Measurements from ENCODE around the gene PROZ. TPM values are rescaled to one million over a fixed set of nuclear protein-coding genes. Genes with fewer than 3 reads are reported as not detected.
A peak's percentile ranks its signal among the peaks of the same experiment; 100 is the strongest.

The PROZ gene
- total and polyA plus RNA-seq, 2 of the 13 experiments (the other 11 are each of a cell fraction or from before 2014, with no cell fraction given): 5.6 to 22.5 TPM

- TF ChIP-seq TAF15 (IDR thresholded peaks at IDR 0.05; ENCODE audit: low read depth, low read length, poor library complexity, severe bottlenecking) (no peak), GABPB1 (CRISPR knock-in tag; IDR thresholded peaks at IDR 0.05) (peak; percentile 25; the same call in 1 of the 2 replicates), ZZZ3 (CRISPR knock-in tag; IDR thresholded peaks at IDR 0.05; ENCODE audit: borderline replicate concordance) (no peak), MEIS2 (CRISPR knock-in tag; IDR thresholded peaks at IDR 0.05) (peak; percentile 70), ZNF121 (CRISPR knock-in tag; IDR thresholded peaks at IDR 0.05) (peak; percentile 54; the same call in 1 of the 2 replicates), KAT2B (IDR thresholded peaks at IDR 0.05; ENCODE audit: borderline replicate concordance, low read depth, low read length) (no peak), RBM22 (optimal IDR thresholded peaks at IDR 0.05; ENCODE audit: low read length) (no peak), ZNF460 (CRISPR knock-in tag; IDR thresholded peaks at IDR 0.05; ENCODE audit: borderline replicate concordance) (no peak), HNF4G (IDR thresholded peaks at IDR 0.05; ENCODE audit: borderline replicate concordance, low read depth, low read length) (peak; percentile 29), HNF4G (CRISPR knock-in tag; IDR thresholded peaks at IDR 0.05; ENCODE audit: borderline replicate concordance, low read depth) (peak; percentile 42; the same call in 1 of the 2 replicates), ZNF180 (CRISPR knock-in tag; IDR thresholded peaks at IDR 0.05; ENCODE audit: borderline replicate concordance, low read depth) (no peak), ZNF562 (CRISPR knock-in tag; IDR thresholded peaks at IDR 0.05; ENCODE audit: borderline replicate concordance) (no peak), CREM (IDR thresholded peaks at IDR 0.05) (peak; percentile 50; the same call in 1 of the 2 replicates), CREM (CRISPR knock-in tag; IDR thresholded peaks at IDR 0.05) (no peak), U2AF1 (optimal IDR thresholded peaks at IDR 0.05; ENCODE audit: low read depth, low read length) (no peak), YEATS2 (CRISPR knock-in tag; IDR thresholded peaks at IDR 0.05; ENCODE audit: borderline replicate concordance) (no peak), HCFC1 (IDR thresholded peaks at IDR 0.05; ENCODE audit: low read depth, low read length) (no peak), RAD51 (IDR thresholded peaks at IDR 0.05; ENCODE audit: borderline replicate concordance) (no peak), ESRRA (CRISPR knock-in tag; IDR thresholded peaks at IDR 0.05; ENCODE audit: low read depth) (peak; percentile 87), ERF (CRISPR knock-in tag; IDR thresholded peaks at IDR 0.05) (peak; percentile 74), KDM5B (CRISPR knock-in tag; IDR thresholded peaks at IDR 0.05; ENCODE audit: borderline replicate concordance) (no peak), ZNF775 (CRISPR knock-in tag; IDR thresholded peaks at IDR 0.05; ENCODE audit: borderline replicate concordance) (no peak), FLYWCH1 (CRISPR knock-in tag; IDR thresholded peaks at IDR 0.05) (no peak), ZNF3 (CRISPR knock-in tag; IDR thresholded peaks at IDR 0.05) (peak; percentile 100), CBX5 (CRISPR knock-in tag; IDR thresholded peaks at IDR 0.05; ENCODE audit: borderline replicate concordance) (peak; percentile 32; the same call in 1 of the 2 replicates), MEF2D (CRISPR knock-in tag; IDR thresholded peaks at IDR 0.05) (peak; percentile 87), ZNF704 (CRISPR knock-in tag; IDR thresholded peaks at IDR 0.05; ENCODE audit: borderline replicate concordance) (no peak), ZNF224 (CRISPR knock-in tag; IDR thresholded peaks at IDR 0.05) (no peak), ZNF777 (CRISPR knock-in tag; IDR thresholded peaks at IDR 0.05) (no peak), ZBTB7A (CRISPR knock-in tag; IDR thresholded peaks at IDR 0.05) (no peak), PPARG (CRISPR knock-in tag; conservative IDR thresholded peaks at IDR 0.05) (peak; percentile 48; the same call in 1 of the 2 replicates)
- TF ChIP-seq, protein P1, sequence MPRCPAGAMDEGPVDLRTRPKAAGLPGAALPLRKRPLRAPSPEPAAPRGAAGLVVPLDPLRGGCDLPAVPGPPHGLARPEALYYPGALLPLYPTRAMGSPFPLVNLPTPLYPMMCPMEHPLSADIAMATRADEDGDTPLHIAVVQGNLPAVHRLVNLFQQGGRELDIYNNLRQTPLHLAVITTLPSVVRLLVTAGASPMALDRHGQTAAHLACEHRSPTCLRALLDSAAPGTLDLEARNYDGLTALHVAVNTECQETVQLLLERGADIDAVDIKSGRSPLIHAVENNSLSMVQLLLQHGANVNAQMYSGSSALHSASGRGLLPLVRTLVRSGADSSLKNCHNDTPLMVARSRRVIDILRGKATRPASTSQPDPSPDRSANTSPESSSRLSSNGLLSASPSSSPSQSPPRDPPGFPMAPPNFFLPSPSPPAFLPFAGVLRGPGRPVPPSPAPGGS (CRISPR knock-in tag; IDR thresholded peaks at IDR 0.05): no peak
These were observed 25.1 kb downstream of the PROZ start (continued) for GRCh38 chr13:113183450-113184129.

All from HepG2 (cell line).